ENCODE data around the gene LIMS1.
"Not testable (repeated sequence)": the region's sequence is repeated elsewhere in the genome, so short reads cannot be mapped to it uniquely, and the experiment has no call there.

Gene LIMS1

DNA sequence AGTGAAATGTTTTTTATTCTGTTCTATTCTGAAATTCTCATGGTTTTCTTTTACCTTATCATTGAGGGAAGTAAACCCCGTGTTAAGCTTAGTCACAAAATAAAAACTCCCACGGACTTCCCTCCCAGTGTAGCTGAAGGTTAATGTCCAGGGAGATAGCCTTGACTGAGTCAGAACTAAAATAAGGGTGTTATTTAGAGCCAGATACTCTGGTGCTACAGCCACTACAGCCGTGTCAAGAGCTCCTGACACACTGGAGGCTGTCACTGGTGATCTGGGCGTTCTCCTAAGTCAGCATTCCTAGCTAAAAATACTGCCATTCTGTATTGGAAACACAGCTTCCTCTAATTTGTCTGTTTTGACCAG, 103.0 kb downstream of the LIMS1 start:
- peak in 1 of 2 donors; percentile 17 for ATAC-seq

DNA sequence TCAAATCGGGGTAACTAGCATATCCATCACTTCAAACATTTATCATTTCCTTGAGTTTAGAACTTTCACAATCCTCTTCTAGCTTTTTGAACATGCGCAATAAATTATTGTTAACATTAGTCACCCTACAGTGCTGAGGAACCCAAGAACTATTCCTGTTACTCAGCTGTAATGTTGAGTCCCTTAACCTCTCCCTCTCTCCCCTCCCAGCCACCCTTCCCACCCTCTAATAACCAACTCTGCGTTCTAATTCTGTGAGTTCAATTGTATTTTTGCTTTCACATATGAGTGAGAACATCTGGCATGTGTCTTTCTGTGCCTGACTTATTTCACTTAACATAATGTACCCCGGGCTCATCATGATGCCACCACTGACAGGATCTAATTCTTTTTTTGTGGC, 106.5 kb downstream of the LIMS1 start:
- no peak for ATAC-seq

DNA sequence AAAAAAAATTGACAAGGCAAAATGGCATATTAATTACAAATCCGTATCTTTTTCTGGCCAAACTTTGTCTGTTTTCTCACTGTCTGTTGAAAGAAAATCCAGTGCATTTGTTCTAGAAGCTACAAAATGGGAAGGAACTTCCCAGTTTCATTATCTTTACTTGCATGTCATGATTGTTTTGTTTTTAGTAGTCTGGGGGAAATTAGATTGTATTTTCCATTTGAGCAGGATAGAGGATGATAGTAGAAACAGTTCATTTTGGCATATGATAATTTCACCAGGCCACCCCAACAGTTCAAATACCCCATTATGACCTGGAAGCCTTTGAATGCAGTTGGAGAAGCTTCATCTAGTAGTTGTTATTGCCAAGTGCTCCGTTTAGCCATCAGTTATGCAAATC, 107.5 kb downstream of the LIMS1 start:
- ATAC-seq, result no peak

DNA sequence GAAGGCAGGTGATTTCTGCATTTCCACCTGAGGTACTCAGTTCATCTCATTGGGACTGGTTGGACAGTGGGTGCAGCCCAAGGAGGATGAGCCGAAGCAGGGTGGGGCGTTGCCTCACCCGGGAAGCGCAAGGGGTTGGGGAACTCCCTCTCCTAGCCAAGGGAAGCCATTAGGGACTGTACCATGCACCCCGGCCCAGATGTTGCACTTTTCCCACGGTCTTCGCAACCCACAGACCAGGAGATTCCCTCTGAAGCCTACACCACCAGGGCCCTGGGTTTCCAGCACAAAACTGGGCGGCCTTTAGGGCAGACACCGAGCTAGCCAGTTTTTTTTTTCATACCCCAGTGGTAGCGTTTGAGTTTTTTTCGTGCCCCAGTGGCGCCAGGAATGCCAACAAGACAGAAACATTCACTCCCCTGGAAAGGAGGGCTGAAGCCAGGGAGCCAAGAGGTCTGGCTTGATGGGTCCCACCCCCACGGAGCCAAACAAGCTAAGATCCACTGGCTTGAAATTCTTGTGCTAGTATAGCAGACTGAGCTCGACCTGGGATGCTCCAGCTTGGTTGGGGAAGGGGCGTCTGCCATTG, 109.1 kb downstream of the LIMS1 start:
- ATAC-seq, result no peak

DNA sequence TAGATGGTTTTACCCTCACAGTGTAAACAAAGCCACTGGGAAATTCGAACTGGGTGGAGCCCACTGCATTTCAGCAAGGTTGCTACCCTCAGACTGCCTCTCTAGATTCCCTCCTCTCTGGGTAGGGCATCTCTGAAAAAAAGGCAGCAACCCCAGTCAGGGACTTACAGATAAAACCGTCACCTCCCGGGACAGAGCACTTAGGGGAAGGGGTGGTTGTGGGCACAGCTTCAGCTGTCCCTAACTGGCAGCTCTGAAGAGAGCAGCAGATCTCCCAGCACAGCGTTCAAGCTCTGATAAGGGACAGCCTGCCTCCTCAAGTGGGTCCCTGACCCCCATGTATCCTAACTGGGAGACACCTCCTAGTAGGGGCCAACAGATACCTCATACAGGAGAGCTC, 109.6 kb downstream of the LIMS1 start:
- ATAC-seq, result not testable (repeated sequence)

DNA sequence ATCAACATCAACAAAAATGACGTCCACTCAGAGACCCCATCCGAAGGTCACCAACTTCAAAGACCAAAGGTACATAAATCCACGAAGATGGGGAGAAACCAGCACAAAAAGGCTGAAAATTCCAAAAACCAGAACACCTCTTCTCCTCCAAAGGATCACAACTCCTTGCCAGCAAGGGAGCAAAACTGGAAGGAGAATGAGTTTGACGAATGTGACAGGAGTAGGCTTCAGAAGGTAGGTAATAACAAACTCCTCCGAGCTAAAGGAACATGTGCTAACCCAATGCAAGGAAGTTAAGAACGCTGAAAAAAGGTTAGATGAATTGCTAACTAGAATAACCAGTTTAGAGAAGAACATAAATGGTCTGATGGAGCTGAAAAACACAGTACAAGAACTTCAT, 110.2 kb downstream of the LIMS1 start:
- ATAC-seq, result not testable (repeated sequence)

DNA sequence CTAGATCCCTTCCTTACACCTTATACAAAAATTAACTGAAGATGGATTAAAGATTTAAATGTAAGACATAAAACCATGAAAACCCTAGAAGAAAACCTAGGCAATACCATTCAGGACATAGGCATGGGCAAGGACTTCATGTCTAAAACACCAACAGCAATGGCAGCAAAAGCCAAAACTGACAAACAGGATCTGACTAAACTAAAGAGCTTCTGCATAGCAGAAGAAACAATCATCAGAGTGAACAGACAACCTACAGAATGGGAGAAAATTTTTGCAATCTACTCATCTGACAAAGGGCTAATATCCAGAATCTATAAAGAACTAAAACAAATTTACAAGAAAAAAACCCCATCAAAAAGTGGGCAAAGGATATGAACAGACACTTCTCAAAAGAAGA, 114.5 kb downstream of the LIMS1 start:
- ATAC-seq, result not testable (repeated sequence)

DNA sequence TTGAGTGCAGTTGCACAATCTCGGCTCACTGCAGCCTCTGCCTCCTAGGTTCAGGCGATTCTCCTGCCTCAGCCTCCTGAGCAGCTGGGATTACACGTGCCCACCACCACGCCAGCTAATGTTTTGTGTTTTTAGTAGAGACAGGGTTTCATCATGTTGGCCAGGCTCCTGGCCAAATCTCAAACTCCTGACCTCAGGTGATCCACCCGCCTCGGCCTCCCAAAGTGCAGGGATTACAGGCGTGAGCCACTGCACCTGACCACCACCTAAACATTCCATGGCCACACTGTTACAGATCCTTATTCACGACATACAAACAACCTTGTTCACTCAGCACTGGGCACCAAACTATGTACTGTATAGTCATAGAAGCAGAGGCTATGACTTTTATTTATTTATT, 116.2 kb downstream of the LIMS1 start:
- ATAC-seq, result not testable (repeated sequence)

DNA sequence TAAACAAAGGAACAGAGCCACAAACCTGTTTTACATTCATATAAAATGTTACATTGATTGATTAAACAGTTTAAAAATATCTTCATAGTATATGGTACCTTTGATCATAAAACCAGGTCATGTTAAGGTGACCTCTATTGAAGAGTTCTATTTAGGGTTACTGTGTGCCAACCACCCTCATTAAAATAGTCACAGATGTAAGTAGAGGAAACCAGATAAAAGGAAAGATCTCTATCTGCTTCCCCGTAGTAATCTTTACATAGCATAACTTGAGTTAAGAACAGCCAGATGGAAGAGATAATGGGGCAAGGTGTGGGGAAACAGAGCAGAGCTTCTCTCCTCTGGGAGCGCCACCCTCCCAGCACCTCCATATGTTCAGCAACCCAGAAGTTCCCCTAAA, 117.2 kb downstream of the LIMS1 start:
- not testable (repeated sequence) for ATAC-seq

DNA sequence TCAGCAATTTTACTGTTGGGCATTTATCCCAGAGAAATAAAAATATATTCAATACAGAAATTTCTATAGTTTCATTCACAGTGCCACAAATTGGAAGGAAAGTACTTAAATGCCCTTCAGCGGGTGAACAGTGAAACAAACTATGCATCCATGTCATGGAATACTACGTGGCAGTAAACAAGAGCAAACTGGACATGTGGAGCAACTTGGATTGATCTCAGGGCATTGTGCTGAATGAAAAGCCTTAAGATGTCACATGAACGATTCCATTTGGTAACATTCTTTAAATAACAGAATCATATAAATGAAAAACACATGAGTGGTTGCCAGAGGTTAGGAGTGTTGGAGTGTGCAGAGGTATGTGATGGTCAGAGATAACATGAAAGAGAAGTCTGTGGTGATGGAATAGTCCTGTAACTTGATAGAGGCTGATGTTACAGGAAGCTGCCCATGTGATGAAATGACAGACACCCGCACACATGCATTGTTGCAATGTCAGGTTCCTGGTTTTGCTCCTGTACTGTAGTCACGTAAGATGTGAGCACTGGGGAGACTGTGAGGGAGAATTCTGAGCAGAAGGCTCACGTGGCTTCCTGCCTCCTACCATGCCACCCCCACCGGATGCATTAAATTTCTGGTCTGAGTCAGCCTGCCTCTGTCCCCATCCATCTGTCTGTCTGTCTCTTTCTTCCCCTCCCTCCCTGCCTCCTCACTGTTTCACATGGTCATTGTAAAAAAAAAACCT, 118.1 kb downstream of the LIMS1 start:
- peak; percentile 95 for ATAC-seq

DNA sequence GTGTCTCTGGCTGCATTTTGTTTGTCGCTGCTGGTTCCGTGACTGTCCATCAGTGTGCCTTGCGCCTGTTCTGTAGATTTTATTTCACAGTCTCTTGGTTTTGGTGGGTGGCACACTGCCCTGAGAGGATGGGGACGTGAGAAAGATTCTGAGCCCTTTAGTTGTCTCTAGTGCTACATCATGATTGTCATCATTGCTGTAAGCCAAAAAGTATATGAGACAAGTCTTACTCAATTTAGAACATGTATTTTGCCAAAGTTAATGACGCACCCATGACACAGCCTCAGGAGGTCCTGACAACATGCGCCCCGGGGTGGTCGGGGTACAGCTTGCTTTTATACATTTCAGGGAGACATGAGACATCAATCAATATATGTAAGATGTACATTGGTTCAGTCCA, 119.2 kb downstream of the LIMS1 start:
- ATAC-seq, result not testable (repeated sequence)

DNA sequence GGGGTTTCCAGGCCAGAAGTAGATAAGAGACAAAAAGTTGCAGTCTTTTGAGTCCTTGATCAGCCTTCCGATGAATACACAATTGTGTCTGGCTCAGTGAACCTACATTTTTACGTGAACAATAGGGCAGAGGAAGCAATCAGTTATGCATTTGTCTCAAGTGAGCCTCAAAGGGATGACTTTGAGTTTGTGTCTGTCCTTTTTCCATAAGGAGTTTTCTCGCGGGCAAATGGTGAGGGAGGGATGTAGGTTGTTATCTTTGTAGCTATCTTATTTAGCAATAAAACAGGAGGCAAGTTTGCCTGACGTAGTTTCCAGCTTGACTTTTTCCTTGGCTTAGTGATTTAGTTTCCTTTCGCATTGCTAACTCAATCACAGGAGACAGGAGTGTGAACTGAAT, 119.6 kb downstream of the LIMS1 start:
- ATAC-seq, result not testable (repeated sequence)

DNA sequence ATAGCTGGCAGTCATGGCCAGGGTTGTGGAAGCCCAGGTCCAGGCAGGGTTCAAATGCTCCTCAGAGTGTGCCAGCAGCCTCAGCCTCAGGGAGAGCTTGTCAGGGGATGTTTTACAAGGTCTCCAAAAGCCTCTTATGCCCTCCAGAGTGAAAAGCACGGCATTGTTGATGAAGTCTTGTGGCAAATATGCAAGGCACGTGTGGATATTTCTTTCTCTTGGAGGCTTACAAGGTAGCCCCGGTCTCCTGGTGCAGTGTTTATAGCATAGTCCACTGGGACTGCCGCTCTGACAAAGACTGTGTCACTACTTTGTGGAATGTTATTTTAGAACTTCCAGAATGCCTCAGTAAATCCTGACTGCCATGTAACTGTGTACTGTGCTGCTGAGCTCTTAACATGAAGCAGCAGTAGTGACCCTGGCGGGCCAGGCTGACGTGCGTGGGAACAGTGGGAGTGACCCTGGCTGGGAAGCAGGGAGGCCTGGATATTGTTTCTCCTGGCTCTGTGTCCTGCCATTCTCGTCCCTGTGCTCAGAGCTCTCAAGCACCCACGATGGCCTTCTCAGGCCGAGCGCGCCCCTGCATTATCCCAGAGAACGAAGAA, 120.4 kb downstream of the LIMS1 start:
- not testable (repeated sequence) for ATAC-seq

DNA sequence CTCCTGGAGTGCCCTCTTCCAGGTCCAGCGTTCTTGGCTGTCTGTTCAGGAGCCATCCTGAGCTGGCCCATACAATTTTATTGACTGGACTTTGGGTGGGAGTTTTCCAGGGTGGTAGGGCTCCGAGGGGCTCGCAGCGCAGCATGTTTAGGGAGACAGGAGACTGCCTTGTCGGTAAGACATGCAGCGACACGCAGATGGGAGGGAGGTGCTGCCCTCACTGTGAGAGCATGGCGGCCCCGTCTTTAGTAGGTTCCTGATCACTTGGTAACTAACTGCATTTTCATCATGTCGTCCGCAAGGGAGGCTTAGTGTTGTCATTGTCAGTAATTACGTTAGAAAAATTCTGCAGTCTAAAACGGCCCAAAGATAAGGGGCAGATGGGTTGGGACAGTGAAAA, 121.0 kb downstream of the LIMS1 start:
- not testable (repeated sequence) for ATAC-seq

DNA sequence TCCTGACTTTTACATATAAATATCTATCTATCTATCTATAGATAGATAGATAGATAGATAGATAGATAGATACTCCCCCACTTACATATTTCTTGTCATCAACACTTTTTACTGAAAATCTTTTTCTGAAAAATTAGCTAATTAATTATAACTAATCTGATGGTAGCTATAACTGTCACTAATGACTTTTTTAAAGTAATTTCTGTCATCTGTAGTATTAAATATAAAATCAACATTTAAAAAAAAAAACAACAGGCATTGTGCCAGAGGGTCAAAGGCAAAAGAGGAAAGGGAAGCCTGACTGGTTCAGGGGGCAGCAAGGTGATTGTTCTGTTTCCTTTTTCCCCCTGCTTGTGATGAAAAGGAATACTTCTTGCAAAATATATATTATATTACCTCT, 122.0 kb downstream of the LIMS1 start:
- not testable (repeated sequence) for ATAC-seq

DNA sequence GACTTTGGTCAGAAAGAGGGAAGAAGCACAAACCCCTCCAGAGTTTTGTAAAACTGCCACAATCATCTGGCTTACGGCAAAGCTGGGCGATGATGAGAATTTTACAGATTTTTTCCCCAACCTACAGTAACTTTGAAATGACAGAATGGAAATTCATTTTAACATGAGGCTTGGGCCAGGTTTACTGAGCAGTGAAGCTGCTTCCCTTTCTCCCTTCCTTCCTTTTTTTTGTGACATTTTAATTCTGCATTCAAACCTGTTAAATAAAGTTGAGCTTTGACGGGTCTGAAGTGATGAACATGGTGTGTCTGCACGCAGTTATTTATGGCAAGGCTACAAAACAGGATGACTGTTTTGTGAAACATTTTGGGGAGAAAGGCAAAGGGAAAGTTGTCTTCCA, 123.2 kb downstream of the LIMS1 start:
- ATAC-seq, result not testable (repeated sequence)

DNA sequence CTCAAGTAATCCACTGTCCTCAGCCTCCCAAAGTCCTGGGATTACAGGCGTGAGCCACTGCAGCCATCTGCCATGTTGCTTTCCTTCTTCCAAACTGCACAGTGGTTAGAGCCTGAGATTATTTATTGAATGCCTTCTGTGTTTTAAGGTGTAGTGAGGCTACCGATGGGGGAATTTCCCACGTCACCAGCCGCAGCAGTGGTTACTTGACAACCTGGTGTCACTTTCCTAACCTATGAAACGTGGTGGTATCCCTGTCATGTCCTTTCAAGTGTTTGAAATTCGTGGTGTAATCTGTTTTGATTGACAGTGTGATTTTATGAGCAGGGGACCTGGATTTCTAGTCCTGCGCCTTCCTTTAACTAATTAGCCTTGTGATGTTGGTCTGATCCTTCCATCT, 124.3 kb downstream of the LIMS1 start:
- not testable (repeated sequence) for ATAC-seq

DNA sequence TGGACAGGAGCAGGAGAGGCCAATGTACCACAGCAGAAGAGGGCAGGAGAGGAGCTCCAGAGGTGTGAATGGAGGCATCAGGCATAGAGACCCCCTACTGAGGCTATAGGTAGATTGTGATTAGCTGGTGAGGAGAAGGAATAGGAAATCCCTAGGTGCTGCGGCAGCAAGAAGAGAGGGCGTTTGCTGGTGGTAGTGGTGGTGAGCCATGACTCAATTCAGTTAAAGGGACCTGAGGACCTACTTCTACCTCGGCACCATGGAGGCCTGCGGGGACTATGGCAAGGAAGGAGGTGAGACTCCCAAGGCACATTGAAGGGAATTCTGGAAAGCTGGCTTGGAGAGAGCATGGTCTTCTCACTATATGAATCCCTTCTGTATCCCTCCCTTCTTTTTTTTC, 127.2 kb downstream of the LIMS1 start:
- not testable (repeated sequence) for ATAC-seq

DNA sequence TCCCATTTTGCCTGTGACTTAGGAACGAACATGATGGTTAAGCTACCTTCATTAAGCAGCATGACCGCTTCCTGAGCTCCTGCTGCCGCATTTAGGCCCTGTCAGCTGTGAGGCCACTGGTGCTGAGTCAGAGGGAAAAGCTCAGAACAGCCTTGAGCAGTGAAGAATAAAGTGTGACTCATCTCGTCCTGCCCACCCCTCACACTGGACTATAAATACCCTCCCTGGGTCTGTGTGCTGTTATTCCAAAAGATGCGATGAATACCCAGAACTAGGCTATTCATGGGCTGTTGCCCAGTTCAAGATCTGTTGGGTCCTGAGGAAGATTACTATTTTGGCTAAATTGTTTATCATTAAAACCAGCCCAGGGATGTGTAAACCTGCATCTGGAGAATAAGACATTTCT, 127.9 kb downstream of the LIMS1 start:
- peak; percentile 41 to 69 for ATAC-seq

DNA sequence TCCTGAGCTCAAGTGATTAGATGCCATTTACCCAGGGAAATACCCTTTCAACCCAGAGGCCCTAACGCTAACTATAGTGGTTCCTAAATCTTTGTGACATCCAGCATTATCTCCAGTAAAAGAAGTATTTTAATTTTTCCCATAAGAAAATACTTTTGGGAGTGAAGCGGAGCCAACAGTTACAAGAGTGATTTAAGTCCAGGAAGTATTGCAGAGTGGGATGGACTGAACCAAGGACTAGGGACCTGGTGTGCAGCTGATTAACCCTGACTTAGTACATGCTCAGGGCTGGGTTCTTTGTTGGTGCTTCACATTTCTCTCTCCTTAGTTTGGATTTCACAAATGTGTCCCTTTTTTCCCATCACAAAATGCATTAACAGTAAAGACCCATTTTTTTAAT, 129.1 kb downstream of the LIMS1 start:
- not testable (repeated sequence) for ATAC-seq

DNA sequence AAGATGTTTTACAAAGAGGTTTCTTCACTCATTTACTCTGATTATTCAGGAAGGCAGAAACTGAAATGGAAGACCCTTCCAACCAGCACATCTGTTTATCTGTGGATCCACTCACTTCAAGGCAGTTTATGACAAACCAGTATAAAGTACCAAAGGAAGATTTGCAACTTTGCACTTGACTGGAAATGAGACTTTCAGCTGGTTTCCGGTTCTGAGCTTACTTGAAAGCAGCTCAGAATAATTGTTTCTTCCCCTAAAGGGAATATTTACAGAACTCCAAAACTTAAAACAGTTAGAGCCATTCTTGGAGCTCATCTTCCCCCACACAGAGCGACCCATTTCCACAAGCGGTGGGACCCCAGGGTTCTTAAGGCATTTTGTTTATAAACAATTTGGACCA, 129.8 kb downstream of the LIMS1 start:
- ATAC-seq, result not testable (repeated sequence)

DNA sequence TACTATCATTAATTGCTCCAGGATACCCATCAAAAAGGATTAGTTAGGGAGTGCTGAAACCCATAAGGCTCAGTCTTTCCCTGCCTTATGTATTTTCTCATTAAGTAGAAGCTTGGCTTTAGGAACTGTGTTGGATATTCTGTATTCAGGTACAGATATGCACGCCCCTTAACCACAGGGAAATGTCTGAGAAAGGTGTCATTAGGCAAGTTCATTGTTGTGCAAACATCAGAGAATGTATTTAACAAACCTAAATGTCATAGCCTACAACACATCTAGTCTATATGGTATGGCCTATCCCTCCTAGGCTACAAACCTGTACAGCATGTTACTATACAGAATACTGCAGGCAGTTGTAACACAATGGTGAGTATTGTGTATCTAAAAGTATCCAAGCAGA, 130.7 kb downstream of the LIMS1 start:
- ATAC-seq, result not testable (repeated sequence)

DNA sequence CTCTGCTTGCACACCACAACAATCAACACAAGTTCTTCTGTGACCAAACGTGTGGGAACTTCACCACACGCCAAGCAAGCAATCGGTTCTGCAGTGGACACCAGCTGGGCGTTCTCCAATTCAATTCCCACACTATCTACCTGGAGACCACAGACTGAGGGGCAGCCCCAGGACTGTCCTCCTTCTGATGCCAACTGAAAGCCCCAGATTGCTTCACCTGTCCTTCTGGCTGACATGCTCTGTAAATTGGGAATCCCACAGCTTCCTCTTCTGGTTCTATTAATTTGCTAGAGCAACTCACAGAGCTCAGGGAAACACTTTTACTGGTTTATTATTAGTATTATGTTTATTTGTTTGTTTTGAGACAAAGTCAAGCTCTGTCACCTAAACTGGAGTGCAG, 131.7 kb downstream of the LIMS1 start:
- not testable (repeated sequence) for ATAC-seq

DNA sequence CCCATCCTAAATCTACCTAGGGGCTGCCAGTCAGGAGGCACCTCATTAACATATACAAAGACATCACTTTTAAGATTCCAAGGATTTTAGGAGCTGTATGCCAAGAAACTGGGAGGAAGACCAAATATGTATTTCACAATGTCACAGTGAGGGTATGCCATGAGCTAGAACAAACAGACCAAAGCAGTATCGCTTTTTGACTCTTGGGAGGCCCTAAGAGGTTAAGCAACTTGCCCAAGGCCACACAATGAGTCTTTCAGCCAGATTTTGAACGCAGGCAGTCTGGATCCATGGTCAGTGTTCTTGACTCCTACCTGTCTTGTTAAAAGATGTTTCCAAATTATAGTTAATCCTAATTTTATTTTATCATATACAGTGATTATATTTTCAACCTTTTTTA, 132.9 kb downstream of the LIMS1 start:
- ATAC-seq, result not testable (repeated sequence)

Measured in activated CD4-positive, CD25-positive, alpha-beta regulatory T cell treated with anti-CD3 and anti-CD28 coated beads, Interleukin-2, amount 50 U/mL, for 24 hours (primary cell).